Activated CD8-positive, alpha-beta T cell treated with anti-CD3 and anti-CD28 coated beads for 36 hours (primary cell): Measurements from ENCODE around the gene TTLL3. TPM values are rescaled to one million over a fixed set of nuclear protein-coding genes. Genes with fewer than 3 reads are reported as not detected.

ENCODE experiments used
- ATAC-seq: fragments of 200-7000 bp; cut with Tn5 transposase; one replicate; pipeline ENCODE4 v1.10.0; 2021; ENCODE audit warnings: mild to moderate bottlenecking, moderate library complexity
- CTCF ChIA-PET: fragments of 350-600 bp; sonication (Branson Sonifier 250); formaldehyde crosslinking; loops from one replicate; lab custom pipeline; 2021; ENCODE audit warnings: antibody characterized with exemption; lab: Charles Lee
- POLR2A ChIA-PET: fragments of 350-600 bp; sonication (Branson Sonifier 250); formaldehyde crosslinking; loops from one replicate; lab custom pipeline; 2021; ENCODE audit warnings: antibody characterized with exemption; lab: Charles Lee
- DNase-seq: peaks from one replicate; pipeline ENCODE4 v3.0.0-alpha.2; 2020
- H3K27ac Mint-ChIP-seq: one replicate; pipeline ENCODE4 v1.8.0; 2021; ENCODE audit warnings: mild to moderate bottlenecking, mixed read lengths
- H3K27me3 Mint-ChIP-seq: one replicate; pipeline ENCODE4 v1.8.0; 2021; ENCODE audit warnings: mixed read lengths
- H3K36me3 Mint-ChIP-seq: one replicate; pipeline ENCODE4 v1.8.0; 2021; ENCODE audit warnings: low read depth, mixed read lengths
- H3K4me1 Mint-ChIP-seq: one replicate; pipeline ENCODE4 v1.8.0; 2021; ENCODE audit warnings: low read depth, mixed read lengths
- H3K4me3 Mint-ChIP-seq: one replicate; pipeline ENCODE4 v1.8.0; 2021; ENCODE audit warnings: mild to moderate bottlenecking, moderate library complexity, mixed read lengths
- H3K9me3 Mint-ChIP-seq: one replicate; pipeline ENCODE4 v1.8.0; 2021; ENCODE audit warnings: mixed read lengths
- intact Hi-C: fragments of 100-400 bp; cut with micrococcal nuclease; formaldehyde crosslinking; loops from one replicate; pipeline ENCODE4 v1.10.0; 2022
- total RNA-seq, 2 experiments: library from RNA; stranded (reverse); gene quantifications; one replicate each; pipeline ENCODE4 v1.2.3, GENCODE V29; 2021
- TF ChIP-seq, protein P1 (sequence below): fragments of 200-600 bp; IDR thresholded peaks from one replicate; pipeline ENCODE4 v1.8.0; 2022; ENCODE audit warnings: antibody characterized with exemption, mild to moderate bottlenecking

The TTLL3 gene
- total RNA-seq, 2 experiments from 2014 or later, result 52.4 to 61.1 TPM

DNA sequence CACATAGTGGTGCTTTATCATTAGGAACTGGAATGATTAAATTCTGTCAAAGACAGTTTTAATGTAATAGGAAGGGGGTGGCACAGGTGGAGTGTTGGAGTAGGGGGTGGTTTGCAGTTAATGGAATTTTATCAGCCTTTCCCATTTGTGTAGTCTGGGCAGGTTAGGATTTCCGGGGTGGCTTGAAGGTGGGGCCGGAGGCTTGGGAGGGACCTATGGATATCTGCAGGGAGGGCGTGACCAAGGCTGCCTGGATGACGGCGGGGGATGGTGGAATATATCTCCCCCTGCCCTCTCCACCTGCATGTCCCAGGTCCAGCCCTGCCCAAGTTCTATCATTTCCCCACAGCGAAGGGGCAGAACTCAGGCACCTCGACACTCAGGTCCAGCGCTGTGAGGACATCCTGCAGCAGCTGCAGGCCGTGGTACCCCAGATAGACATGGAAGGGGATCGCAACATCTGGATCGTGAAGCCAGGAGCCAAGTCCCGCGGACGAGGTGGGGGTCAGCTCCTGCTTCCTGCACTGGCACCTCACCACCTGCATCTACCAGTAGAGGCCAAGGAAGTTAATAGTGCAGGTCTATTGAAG, 15.5 kb downstream of the TTLL3 start:
- Mint-ChIP-seq H3K9me3 (no peaks in the 10 kb centered on the region), H3K36me3 (peaks cover 11% of the 10 kb centered on the region), H3K27ac (no peak overlapping the region), H3K4me1 (no peaks in the 10 kb centered on the region), H3K27me3 (no peaks in the 10 kb centered on the region), H3K4me3 (no peak overlapping the region)
- intact Hi-C loops, result no loop called here
- DNase-seq (no peak), ATAC-seq (no peak)
- POLR2A ChIA-PET, result interaction anchor here (1.1 kb wide), 1 partner anchor 18 kb away, joined by 3 read pairs; no protein-coding TSS in a partner anchor
- CTCF ChIA-PET, result interaction anchor here (1.2 kb wide), 1 partner anchor 98 kb away, joined by 4 read pairs; no protein-coding TSS in a partner anchor
- TF ChIP-seq, protein P1, sequence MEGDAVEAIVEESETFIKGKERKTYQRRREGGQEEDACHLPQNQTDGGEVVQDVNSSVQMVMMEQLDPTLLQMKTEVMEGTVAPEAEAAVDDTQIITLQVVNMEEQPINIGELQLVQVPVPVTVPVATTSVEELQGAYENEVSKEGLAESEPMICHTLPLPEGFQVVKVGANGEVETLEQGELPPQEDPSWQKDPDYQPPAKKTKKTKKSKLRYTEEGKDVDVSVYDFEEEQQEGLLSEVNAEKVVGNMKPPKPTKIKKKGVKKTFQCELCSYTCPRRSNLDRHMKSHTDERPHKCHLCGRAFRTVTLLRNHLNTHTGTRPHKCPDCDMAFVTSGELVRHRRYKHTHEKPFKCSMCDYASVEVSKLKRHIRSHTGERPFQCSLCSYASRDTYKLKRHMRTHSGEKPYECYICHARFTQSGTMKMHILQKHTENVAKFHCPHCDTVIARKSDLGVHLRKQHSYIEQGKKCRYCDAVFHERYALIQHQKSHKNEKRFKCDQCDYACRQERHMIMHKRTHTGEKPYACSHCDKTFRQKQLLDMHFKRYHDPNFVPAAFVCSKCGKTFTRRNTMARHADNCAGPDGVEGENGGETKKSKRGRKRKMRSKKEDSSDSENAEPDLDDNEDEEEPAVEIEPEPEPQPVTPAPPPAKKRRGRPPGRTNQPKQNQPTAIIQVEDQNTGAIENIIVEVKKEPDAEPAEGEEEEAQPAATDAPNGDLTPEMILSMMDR, result no peak

- no peaks in the 10 kb centered on the region for H3K9me3 Mint-ChIP-seq
- no peaks in the 10 kb centered on the region for H3K27me3 Mint-ChIP-seq
- no peak overlapping the region for H3K4me3 Mint-ChIP-seq
- peaks cover 14% of the 10 kb centered on the region for H3K36me3 Mint-ChIP-seq
- H3K4me1 Mint-ChIP-seq, result peaks cover 7% of the 10 kb centered on the region
- DNase-seq (peak; percentile 51), ATAC-seq (peak; percentile 75)
- POLR2A ChIA-PET, result interaction anchor here (1.1 to 1.4 kb wide), 2 partner anchors 13 to 16 kb away, joined by 3 to 4 read pairs; partner anchors contain the start of gene TTLL3
- H3K27ac Mint-ChIP-seq, result no peak overlapping the region
- intact Hi-C loops, result no loop called here
- TF ChIP-seq, protein P1, result peak; percentile 43
- CTCF ChIA-PET, result interaction anchor here (0.7 to 2.0 kb wide), 11 partner anchors 10 to 138 kb away, joined by 3 to 6 read pairs (median 3); no protein-coding TSS in a partner anchor
Measured at GRCh38 chr3:9826815-9827573, 16.9 kb downstream of the TTLL3 start.

GRCh38 chr3:9828801-9829755, 19.0 kb downstream of the TTLL3 start:
- peaks cover 7% of the 10 kb centered on the region for H3K4me1 Mint-ChIP-seq
- POLR2A ChIA-PET, result interaction anchor here (0.6 to 1.0 kb wide), 3 partner anchors 15 to 61 kb away, joined by 3 to 4 read pairs (median 3); partner anchors contain the start of gene JAGN1
- CTCF ChIA-PET, result no interaction called here
- no peak overlapping the region for H3K4me3 Mint-ChIP-seq
- no peaks in the 10 kb centered on the region for H3K9me3 Mint-ChIP-seq
- no peaks in the 10 kb centered on the region for H3K27me3 Mint-ChIP-seq
- TF ChIP-seq, protein P1, result no peak
- ATAC-seq (no peak), DNase-seq (no peak)
- H3K27ac Mint-ChIP-seq, result no peak overlapping the region
- peaks cover 22% of the 10 kb centered on the region for H3K36me3 Mint-ChIP-seq
- intact Hi-C loops, result no loop called here

- DNase-seq (no peak), ATAC-seq (no peak)
- H3K4me1 Mint-ChIP-seq, result peaks cover 7% of the 10 kb centered on the region
- no peaks in the 10 kb centered on the region for H3K27me3 Mint-ChIP-seq
- H3K36me3 Mint-ChIP-seq, result peaks cover 35% of the 10 kb centered on the region
- H3K9me3 Mint-ChIP-seq, result no peaks in the 10 kb centered on the region
- CTCF ChIA-PET, result interaction anchor here (0.6 to 1.5 kb wide), 5 partner anchors 11 to 152 kb away, joined by 3 to 4 read pairs (median 3); no protein-coding TSS in a partner anchor
- intact Hi-C loops, result no loop called here
- TF ChIP-seq, protein P1, result no peak
- POLR2A ChIA-PET, result interaction anchor here (2.9 kb wide), 1 partner anchor 12 kb away, joined by 9 read pairs; no protein-coding TSS in a partner anchor
- peak overlapping the region; percentile 46 for H3K27ac Mint-ChIP-seq
- H3K4me3 Mint-ChIP-seq, result no peak overlapping the region
Measured at GRCh38 chr3:9831253-9831652, 21.2 kb downstream of the TTLL3 start.
